Uterus (tissue), 4 donors: ENCODE results near the gene ZDHHC7. TPM values are rescaled to one million over a fixed set of nuclear protein-coding genes. Genes with fewer than 3 reads are reported as not detected.

Experiments used
- DNase-seq, 2 donors: peaks; one replicate each; pipeline ENCODE4 v3.0.0-alpha.2; 2019 to 2020
- H3K27ac ChIP-seq, 2 donors: fragments of 200-600 bp; sonication (generic); 1 replicate in 1 of 2; 2 replicates in 1 of 2; pipeline ENCODE4 v1.5.1; 2016 to 2018
- H3K27me3 ChIP-seq, 2 donors: fragments of 200-600 bp; sonication (generic); one replicate each; pipeline ENCODE4 v1.5.1; 2018 to 2019; ENCODE audit warnings: control low read depth in 1 of 2
- H3K36me3 ChIP-seq, 2 donors: fragments of 200-600 bp; sonication (generic); one replicate each; pipeline ENCODE4 v1.5.1; 2019; ENCODE audit warnings: control low read depth in 1 of 2
- H3K4me1 ChIP-seq, 2 donors: fragments of 200-600 bp; sonication (generic); one replicate each; pipeline ENCODE4 v1.5.1; 2018 to 2019; ENCODE audit warnings: control low read depth in 1 of 2
- H3K4me3 ChIP-seq, 2 donors: fragments of 200-600 bp; sonication (generic); 1 replicate in 1 of 2; 2 replicates in 1 of 2; pipeline ENCODE4 v1.5.1; 2018 to 2019; ENCODE audit warnings: mild to moderate bottlenecking in 1 of 2
- H3K9me3 ChIP-seq, 2 donors: fragments of 200-600 bp; sonication (generic); one replicate each; pipeline ENCODE4 v1.5.1; 2019; ENCODE audit warnings: control low read depth in 1 of 2
- CTCF ChIP-seq, 4 experiments: fragments of 200-600 bp in 2 of 4; fragments of 450-650 bp in 2 of 4; sonication (generic) in 2 of 4; IDR thresholded peaks; one replicate each; pipeline ENCODE4 v1.5.1; 2016 to 2019; ENCODE audit warnings: antibody characterized with exemption in 4 of 4, mild to moderate bottlenecking in 2 of 4, moderate library complexity in 1 of 4
- POLR2A ChIP-seq, 2 donors: fragments of 450-650 bp; IDR thresholded peaks; one replicate each; pipeline ENCODE4 v1.6.1; 2016; ENCODE audit warnings: antibody characterized with exemption in 2 of 2, mild to moderate bottlenecking in 1 of 2, moderate library complexity in 1 of 2
- intact Hi-C: fragments of 100-400 bp; cut with DNase I; formaldehyde crosslinking; loops from one replicate; pipeline ENCODE4 v1.15.1; 2023; ENCODE audit warnings: low total_unique reads
- total RNA-seq, 4 donors: library from RNA; depleted of rRNA in 3 of 4; stranded (reverse); fragments of >200 nt in 3 of 4; gene quantifications; one replicate each; pipeline versions ENCODE4 v1.1.0 to v1.2.4, GENCODE V29; 2014 to 2023
- donor health status: DM: yes; HTN: yes; CAD: no.

The ZDHHC7 gene
- total RNA-seq, 4 donors from 2014 or later, result 16.5 to 50.2 (median 39.1) TPM

- peak overlapping the region; percentile 86 for H3K27ac ChIP-seq
- H3K36me3 ChIP-seq, result no peaks in the 10 kb centered on the region
- peaks cover 0 to 8% of the 10 kb centered on the region in 2 donors for H3K4me1 ChIP-seq
- no peak for TF ChIP-seq POLR2A (IDR thresholded peaks at IDR 0.05)
- no peak for TF ChIP-seq CTCF (IDR thresholded peaks at IDR 0.05)
- H3K4me3 ChIP-seq, result no peak overlapping the region
- H3K9me3 ChIP-seq, result no peaks in the 10 kb centered on the region
- intact Hi-C loops, result no loop called here
- peak; percentile 41 to 52 for DNase-seq
- no peaks in the 10 kb centered on the region for H3K27me3 ChIP-seq
Measured at GRCh38 chr16:85029981-85030401, 18.7 kb upstream of the ZDHHC7 start.

GRCh38 chr16:85029408-85029784, 18.1 kb upstream of the ZDHHC7 start:
- Histone ChIP-seq H3K27ac (peak overlapping the region; percentile 86), H3K4me1 (peaks cover 0 to 8% of the 10 kb centered on the region in 2 donors), H3K4me3 (peak overlapping the region; percentile 37 to 85), H3K9me3 (no peaks in the 10 kb centered on the region), H3K27me3 (no peaks in the 10 kb centered on the region), H3K36me3 (no peaks in the 10 kb centered on the region)
- no peak for TF ChIP-seq POLR2A (IDR thresholded peaks at IDR 0.05)
- TF ChIP-seq CTCF (IDR thresholded peaks at IDR 0.05), result no peak
- DNase-seq, result peak; percentile 39 to 73
- intact Hi-C loops, result no loop called here

GRCh38 chr16:85028685-85029407, 17.5 kb upstream of the ZDHHC7 start:
- peak; percentile 44 to 63 for DNase-seq
- Histone ChIP-seq H3K27ac (peak overlapping the region; percentile 86), H3K9me3 (no peaks in the 10 kb centered on the region), H3K36me3 (no peaks in the 10 kb centered on the region), H3K27me3 (no peaks in the 10 kb centered on the region), H3K4me3 (peak overlapping the region; percentile 37 to 85), H3K4me1 (peaks cover 0 to 8% of the 10 kb centered on the region in 2 donors)
- peak in 1 of 4 experiments; percentile 18 for TF ChIP-seq CTCF (IDR thresholded peaks at IDR 0.05)
- TF ChIP-seq POLR2A (IDR thresholded peaks at IDR 0.05), result no peak
- intact Hi-C loops, result no loop called here

- H3K27me3 ChIP-seq, result no peaks in the 10 kb centered on the region
- no peaks in the 10 kb centered on the region for H3K36me3 ChIP-seq
- peaks cover 0 to 8% of the 10 kb centered on the region in 2 donors for H3K4me1 ChIP-seq
- H3K4me3 ChIP-seq, result peak overlapping the region; percentile 37 to 85
- peak in 1 of 2 donors; percentile 42 for DNase-seq
- no peak for TF ChIP-seq POLR2A (IDR thresholded peaks at IDR 0.05)
- no peak for TF ChIP-seq CTCF (IDR thresholded peaks at IDR 0.05)
- no peaks in the 10 kb centered on the region for H3K9me3 ChIP-seq
- H3K27ac ChIP-seq, result peak overlapping the region; percentile 86
- intact Hi-C loops, result no loop called here
Measured at GRCh38 chr16:85027958-85028684, 16.8 kb upstream of the ZDHHC7 start.
